ENCODE results near the gene NR2C1. TPM values are rescaled to one million over a fixed set of nuclear protein-coding genes. Genes with fewer than 3 reads are reported as not detected.

The NR2C1 gene
- total RNA-seq, 1 experiment from 2014 or later, result 45.4 TPM

DNA sequence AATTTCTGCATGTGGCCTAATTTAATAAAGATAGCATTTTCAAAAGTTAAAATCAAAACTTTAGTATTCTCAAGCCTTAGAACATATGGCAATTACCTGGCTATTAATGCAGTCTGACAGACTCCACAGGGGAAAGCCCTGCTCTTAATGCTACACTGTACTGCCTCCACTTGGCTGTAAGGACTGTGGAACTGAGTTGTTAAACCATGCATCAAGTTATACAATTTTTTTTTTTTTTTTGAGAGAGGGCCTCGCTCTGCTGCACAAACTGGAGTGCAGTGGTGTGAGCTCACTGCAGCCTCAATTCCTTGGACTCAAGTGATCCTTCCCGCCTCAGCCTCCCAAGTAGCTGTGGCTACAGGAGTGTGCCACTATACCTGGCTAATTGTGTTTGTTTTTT lies 50.9 kb downstream of the NR2C1 start (continued):
- TF ChIP-seq, protein P1, sequence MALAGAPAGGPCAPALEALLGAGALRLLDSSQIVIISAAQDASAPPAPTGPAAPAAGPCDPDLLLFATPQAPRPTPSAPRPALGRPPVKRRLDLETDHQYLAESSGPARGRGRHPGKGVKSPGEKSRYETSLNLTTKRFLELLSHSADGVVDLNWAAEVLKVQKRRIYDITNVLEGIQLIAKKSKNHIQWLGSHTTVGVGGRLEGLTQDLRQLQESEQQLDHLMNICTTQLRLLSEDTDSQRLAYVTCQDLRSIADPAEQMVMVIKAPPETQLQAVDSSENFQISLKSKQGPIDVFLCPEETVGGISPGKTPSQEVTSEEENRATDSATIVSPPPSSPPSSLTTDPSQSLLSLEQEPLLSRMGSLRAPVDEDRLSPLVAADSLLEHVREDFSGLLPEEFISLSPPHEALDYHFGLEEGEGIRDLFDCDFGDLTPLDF (CRISPR knock-in tag; IDR thresholded peaks at IDR 0.05), result no peak
- TF ChIP-seq JAZF1 (CRISPR knock-in tag; IDR thresholded peaks at IDR 0.05) (no peak), ATF1 (CRISPR knock-in tag; IDR thresholded peaks at IDR 0.05) (no peak), ZNF121 (CRISPR knock-in tag; IDR thresholded peaks at IDR 0.05) (no peak), CDX4 (CRISPR knock-in tag; IDR thresholded peaks at IDR 0.05; ENCODE audit: borderline replicate concordance) (no peak), ETV6 (CRISPR knock-in tag; IDR thresholded peaks at IDR 0.05) (no peak), PRDM15 (CRISPR knock-in tag; IDR thresholded peaks at IDR 0.05) (no peak)

GRCh38 chr12:95017482-95017881 lies 55.9 kb downstream of the NR2C1 start:
- Mint-ChIP-seq H3K4me3 (no peak overlapping the region), H3K36me3 (peaks cover 6% of the 10 kb centered on the region; the same call in 1 of the 2 replicates), H3K27me3 (ENCODE audit: low read depth) (no peaks in the 10 kb centered on the region; the same call in 1 of the 2 replicates), H3K4me1 (no peaks in the 10 kb centered on the region), H3K27ac (no peak overlapping the region), H3K9me3 (peaks cover 9% of the 10 kb centered on the region)
- ChIA-PET POLR2A (no interaction called here), CTCF (no interaction called here)
- DNase-seq (ENCODE audit: low spot score), result no peak
- no peak for ATAC-seq
- TF ChIP-seq, protein P2, sequence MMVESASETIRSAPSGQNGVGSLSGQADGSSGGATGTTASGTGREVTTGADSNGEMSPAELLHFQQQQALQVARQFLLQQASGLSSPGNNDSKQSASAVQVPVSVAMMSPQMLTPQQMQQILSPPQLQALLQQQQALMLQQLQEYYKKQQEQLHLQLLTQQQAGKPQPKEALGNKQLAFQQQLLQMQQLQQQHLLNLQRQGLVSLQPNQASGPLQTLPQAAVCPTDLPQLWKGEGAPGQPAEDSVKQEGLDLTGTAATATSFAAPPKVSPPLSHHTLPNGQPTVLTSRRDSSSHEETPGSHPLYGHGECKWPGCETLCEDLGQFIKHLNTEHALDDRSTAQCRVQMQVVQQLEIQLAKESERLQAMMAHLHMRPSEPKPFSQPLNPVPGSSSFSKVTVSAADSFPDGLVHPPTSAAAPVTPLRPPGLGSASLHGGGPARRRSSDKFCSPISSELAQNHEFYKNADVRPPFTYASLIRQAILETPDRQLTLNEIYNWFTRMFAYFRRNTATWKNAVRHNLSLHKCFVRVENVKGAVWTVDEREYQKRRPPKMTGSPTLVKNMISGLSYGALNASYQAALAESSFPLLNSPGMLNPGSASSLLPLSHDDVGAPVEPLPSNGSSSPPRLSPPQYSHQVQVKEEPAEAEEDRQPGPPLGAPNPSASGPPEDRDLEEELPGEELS (CRISPR knock-in tag; IDR thresholded peaks at IDR 0.05), result no peak
- TF ChIP-seq PRRX2 (CRISPR knock-in tag; IDR thresholded peaks at IDR 0.05), result no peak
- TF ChIP-seq ZNF263 (CRISPR knock-in tag; IDR thresholded peaks at IDR 0.05; ENCODE audit: low read depth), result no peak
- TF ChIP-seq TP53 (CRISPR knock-in tag; IDR thresholded peaks at IDR 0.05), result no peak
- no peak for TF ChIP-seq ETV6 (CRISPR knock-in tag; IDR thresholded peaks at IDR 0.05)
- TF ChIP-seq, protein P3, sequence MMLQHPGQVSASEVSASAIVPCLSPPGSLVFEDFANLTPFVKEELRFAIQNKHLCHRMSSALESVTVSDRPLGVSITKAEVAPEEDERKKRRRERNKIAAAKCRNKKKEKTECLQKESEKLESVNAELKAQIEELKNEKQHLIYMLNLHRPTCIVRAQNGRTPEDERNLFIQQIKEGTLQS (CRISPR knock-in tag; conservative IDR thresholded peaks at IDR 0.05), result no peak
- TF ChIP-seq, protein P4, sequence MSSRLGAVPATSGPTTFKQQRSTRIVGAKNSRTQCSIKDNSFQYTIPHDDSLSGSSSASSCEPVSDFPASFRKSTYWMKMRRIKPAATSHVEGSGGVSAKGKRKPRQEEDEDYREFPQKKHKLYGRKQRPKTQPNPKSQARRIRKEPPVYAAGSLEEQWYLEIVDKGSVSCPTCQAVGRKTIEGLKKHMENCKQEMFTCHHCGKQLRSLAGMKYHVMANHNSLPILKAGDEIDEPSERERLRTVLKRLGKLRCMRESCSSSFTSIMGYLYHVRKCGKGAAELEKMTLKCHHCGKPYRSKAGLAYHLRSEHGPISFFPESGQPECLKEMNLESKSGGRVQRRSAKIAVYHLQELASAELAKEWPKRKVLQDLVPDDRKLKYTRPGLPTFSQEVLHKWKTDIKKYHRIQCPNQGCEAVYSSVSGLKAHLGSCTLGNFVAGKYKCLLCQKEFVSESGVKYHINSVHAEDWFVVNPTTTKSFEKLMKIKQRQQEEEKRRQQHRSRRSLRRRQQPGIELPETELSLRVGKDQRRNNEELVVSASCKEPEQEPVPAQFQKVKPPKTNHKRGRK (CRISPR knock-in tag; IDR thresholded peaks at IDR 0.05; ENCODE audit: borderline replicate concordance), result no peak
- TF ChIP-seq ZNF317 (CRISPR knock-in tag; IDR thresholded peaks at IDR 0.05; ENCODE audit: borderline replicate concordance, low read depth), result no peak
- no peak for TF ChIP-seq SOX15 (CRISPR knock-in tag; IDR thresholded peaks at IDR 0.05)
- no peak for TF ChIP-seq TEAD1 (CRISPR knock-in tag; IDR thresholded peaks at IDR 0.05)
- no peak for TF ChIP-seq E2F4 (CRISPR knock-in tag; IDR thresholded peaks at IDR 0.05; ENCODE audit: borderline replicate concordance, low read depth)
- TF ChIP-seq RELA (CRISPR knock-in tag; IDR thresholded peaks at IDR 0.05; ENCODE audit: borderline replicate concordance), result no peak
- TF ChIP-seq ATF1 (CRISPR knock-in tag; IDR thresholded peaks at IDR 0.05), result no peak
